Astrocyte (in vitro differentiated cells and primary cell): ENCODE results near the gene NPB. TPM values are rescaled to one million over a fixed set of nuclear protein-coding genes. Genes with fewer than 3 reads are reported as not detected.

ENCODE experiments used
- DNase-seq: peaks from one replicate; pipeline ENCODE4 v3.0.0-alpha.2; 2010; ENCODE audit warnings: low read depth
- FAIRE-seq: peaks from 2 replicates; lab custom pipeline; 2011; peaks lifted over from hg19 to GRCh38; lab: Jason Lieb, UNC
- H2AFZ ChIP-seq: 2 replicates; pipeline ENCODE4 v1.6.0; 2012; ENCODE audit warnings: low read depth, low read length, inconsistent platforms
- H3K27ac ChIP-seq: 2 replicates; pipeline ENCODE4 v1.5.1; 2011; ENCODE audit warnings: low read depth, low read length, inconsistent platforms
- H3K27me3 ChIP-seq: 2 replicates; pipeline ENCODE4 v1.6.0; 2011; ENCODE audit warnings: low read length, inconsistent platforms; ENCODE audit not compliant: insufficient read depth
- H3K36me3 ChIP-seq: 2 replicates; pipeline ENCODE4 v1.5.1; 2011; ENCODE audit warnings: low read length, inconsistent platforms; ENCODE audit not compliant: insufficient read depth
- H3K4me1 ChIP-seq: 2 replicates; pipeline ENCODE4 v1.5.1; 2011; ENCODE audit warnings: low read length, inconsistent platforms; ENCODE audit not compliant: insufficient read depth
- H3K4me2 ChIP-seq: 2 replicates; pipeline ENCODE4 v1.6.0; 2012; ENCODE audit warnings: low read length, inconsistent platforms
- H3K4me3 ChIP-seq: 2 replicates; pipeline ENCODE4 v1.5.1; 2011; ENCODE audit warnings: low read depth, mild to moderate bottlenecking, low read length, inconsistent platforms; ENCODE audit not compliant: insufficient read depth
- H3K79me2 ChIP-seq: 2 replicates; pipeline ENCODE4 v1.6.0; 2012; ENCODE audit warnings: mild to moderate bottlenecking, low read length, inconsistent platforms; ENCODE audit not compliant: insufficient read depth
- H3K9ac ChIP-seq: 2 replicates; pipeline ENCODE4 v1.6.0; 2012; ENCODE audit warnings: mild to moderate bottlenecking, low read length, inconsistent platforms
- H3K9me3 ChIP-seq: 2 replicates; pipeline ENCODE4 v1.5.1; 2012; ENCODE audit warnings: low read depth, mild to moderate bottlenecking, low read length, inconsistent platforms; ENCODE audit not compliant: insufficient read depth
- H4K20me1 ChIP-seq: 2 replicates; pipeline ENCODE4 v1.6.0; 2012; ENCODE audit warnings: low read length, inconsistent platforms; ENCODE audit not compliant: insufficient read depth
- H3K27ac Mint-ChIP-seq: one replicate; pipeline ENCODE4 v1.8.0; 2021; ENCODE audit warnings: mild to moderate bottlenecking, mixed read lengths; ENCODE audit not compliant: unreplicated experiment
- H3K27me3 Mint-ChIP-seq: one replicate; pipeline ENCODE4 v1.8.0; 2021; ENCODE audit warnings: low read depth, mixed read lengths; ENCODE audit not compliant: unreplicated experiment
- H3K36me3 Mint-ChIP-seq: one replicate; pipeline ENCODE4 v1.8.0; 2021; ENCODE audit warnings: low read depth, mixed read lengths; ENCODE audit not compliant: unreplicated experiment
- H3K4me1 Mint-ChIP-seq: one replicate; pipeline ENCODE4 v1.8.0; 2021; ENCODE audit warnings: low read depth, mixed read lengths; ENCODE audit not compliant: unreplicated experiment
- H3K4me3 Mint-ChIP-seq: one replicate; pipeline ENCODE4 v1.8.0; 2021; ENCODE audit warnings: mild to moderate bottlenecking, moderate library complexity, mixed read lengths; ENCODE audit not compliant: unreplicated experiment
- H3K9me3 Mint-ChIP-seq: one replicate; pipeline ENCODE4 v1.8.0; 2021; ENCODE audit warnings: mild to moderate bottlenecking, mixed read lengths; ENCODE audit not compliant: unreplicated experiment
- CTCF ChIP-seq: IDR thresholded peaks from 2 replicates; pipeline ENCODE4 v1.5.1; 2011; ENCODE audit warnings: low read depth, mild to moderate bottlenecking, inconsistent platforms, low read length, moderate library complexity; ENCODE audit not compliant: insufficient read depth
- EZH2 ChIP-seq: IDR thresholded peaks from 2 replicates; pipeline ENCODE4 v1.6.1; 2012; ENCODE audit warnings: mild to moderate bottlenecking, low read length, inconsistent platforms; ENCODE audit not compliant: insufficient read depth
- total RNA-seq: library from RNA; stranded (reverse); gene quantifications from 2 replicates; pipeline ENCODE4 v1.2.1, GENCODE V29; 2021

The NPB gene
- total RNA-seq, 1 donor from 2014 or later: 2.0 TPM

GRCh38 chr17:81908793-81909192 lies 6.8 kb downstream of the NPB start:
- TF ChIP-seq CTCF: no peak
- no peak for TF ChIP-seq EZH2
- DNase-seq (no peak), FAIRE-seq (no peak)
- no peak overlapping the region for H3K4me2 ChIP-seq
- peaks cover 10% of the 10 kb centered on the region for H3K4me1 ChIP-seq
- H2AFZ ChIP-seq: no peak overlapping the region
- H3K27me3 ChIP-seq: no peaks in the 10 kb centered on the region
- no peak overlapping the region for H3K27ac ChIP-seq
- H3K4me3 ChIP-seq: no peak overlapping the region
- Mint-ChIP-seq H3K27me3 (no peaks in the 10 kb centered on the region), H3K4me3 (no peak overlapping the region), H3K4me1 (peaks cover 2% of the 10 kb centered on the region), H3K27ac (no peak overlapping the region), H3K36me3 (peaks cover 6% of the 10 kb centered on the region), H3K9me3 (peaks cover 1% of the 10 kb centered on the region)
- peaks cover 4% of the 10 kb centered on the region for H3K79me2 ChIP-seq
- no peaks in the 10 kb centered on the region for H3K36me3 ChIP-seq
- H4K20me1 ChIP-seq: peaks cover 42% of the 10 kb centered on the region
- no peak overlapping the region for H3K9ac ChIP-seq
- no peaks in the 10 kb centered on the region for H3K9me3 ChIP-seq

- H3K9ac ChIP-seq: no peak overlapping the region
- Mint-ChIP-seq H3K4me3 (peak overlapping the region; percentile 40), H3K4me1 (peaks cover 2% of the 10 kb centered on the region), H3K27me3 (no peaks in the 10 kb centered on the region), H3K36me3 (peaks cover 7% of the 10 kb centered on the region), H3K9me3 (peaks cover 1% of the 10 kb centered on the region), H3K27ac (no peak overlapping the region)
- no peaks in the 10 kb centered on the region for H3K27me3 ChIP-seq
- H3K4me1 ChIP-seq: peaks cover 10% of the 10 kb centered on the region
- no peak for FAIRE-seq
- no peaks in the 10 kb centered on the region for H3K9me3 ChIP-seq
- no peak overlapping the region for H3K4me3 ChIP-seq
- TF ChIP-seq CTCF (no peak), EZH2 (no peak)
- H2AFZ ChIP-seq: no peak overlapping the region
- no peak overlapping the region for H3K27ac ChIP-seq
- peaks cover under 1% of the 10 kb centered on the region for H3K36me3 ChIP-seq
- peaks cover 4% of the 10 kb centered on the region for H3K79me2 ChIP-seq
- DNase-seq: no peak
- no peak overlapping the region for H3K4me2 ChIP-seq
- peaks cover 46% of the 10 kb centered on the region for H4K20me1 ChIP-seq
Measured at GRCh38 chr17:81909231-81909630, 7.2 kb downstream of the NPB start.

DNA sequence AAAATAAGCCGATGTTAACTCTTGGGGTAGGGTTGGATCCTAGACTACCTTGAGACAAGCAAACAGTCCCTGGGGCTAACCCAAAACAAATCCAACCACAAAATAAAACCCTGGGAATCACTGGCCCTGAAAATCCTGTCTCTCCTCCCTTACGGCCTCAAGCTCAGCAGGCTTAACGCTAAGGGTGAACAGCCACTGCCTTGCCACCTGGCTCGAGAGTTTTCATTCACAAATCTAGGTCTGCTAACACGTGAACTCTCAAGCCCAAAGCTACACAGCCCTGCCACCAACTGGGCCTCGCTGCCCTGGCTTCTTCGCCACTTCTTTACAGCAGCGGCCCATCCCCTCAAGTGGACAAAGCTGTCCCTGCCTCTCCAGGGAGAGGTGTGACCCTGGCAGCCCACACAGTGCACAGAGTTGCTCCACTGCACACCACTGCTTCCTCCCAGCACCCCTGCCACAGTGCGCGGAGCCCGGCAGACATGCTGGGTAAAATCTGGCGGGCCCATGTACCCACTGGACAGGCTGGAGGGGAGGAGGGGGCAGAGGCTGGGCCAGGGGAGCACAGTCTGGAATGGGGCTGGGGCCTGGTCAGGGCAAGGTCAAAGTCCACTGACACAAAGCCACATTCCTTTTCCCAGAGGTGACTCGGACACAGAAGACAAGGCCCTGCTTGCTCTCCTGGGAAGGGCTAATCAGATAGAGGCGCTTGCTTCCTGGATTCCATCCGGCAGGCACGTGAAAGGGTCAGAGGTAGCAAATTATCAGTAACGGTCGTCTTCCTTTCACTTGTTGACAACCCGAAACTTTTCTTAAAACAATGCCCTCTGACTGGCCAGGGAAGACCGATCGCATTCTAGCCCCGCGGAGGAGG lies 8.2 kb downstream of the NPB start:
- H3K27me3 ChIP-seq: no peaks in the 10 kb centered on the region
- H3K4me1 ChIP-seq: peaks cover 10% of the 10 kb centered on the region
- peaks cover 54% of the 10 kb centered on the region for H4K20me1 ChIP-seq
- Mint-ChIP-seq H3K4me3 (peak overlapping the region; percentile 90), H3K27ac (peak overlapping the region; percentile 4), H3K36me3 (peaks cover 10% of the 10 kb centered on the region), H3K27me3 (no peaks in the 10 kb centered on the region), H3K4me1 (peaks cover 2% of the 10 kb centered on the region), H3K9me3 (peaks cover 1% of the 10 kb centered on the region)
- H3K4me3 ChIP-seq: peak overlapping the region; percentile 61
- H3K36me3 ChIP-seq: peaks cover 6% of the 10 kb centered on the region
- peak overlapping the region; percentile 72 for H3K9ac ChIP-seq
- H3K4me2 ChIP-seq: peak overlapping the region; percentile 88
- peaks cover 9% of the 10 kb centered on the region for H3K79me2 ChIP-seq
- H3K9me3 ChIP-seq: no peaks in the 10 kb centered on the region
- no peak for FAIRE-seq
- no peak overlapping the region for H3K27ac ChIP-seq
- peak overlapping the region; percentile 62 for H2AFZ ChIP-seq
- TF ChIP-seq EZH2 (no peak), CTCF (no peak)
- DNase-seq: no peak
